Measurements from ENCODE around the gene CDH26. TPM values are rescaled to one million over a fixed set of nuclear protein-coding genes. Genes with fewer than 3 reads are reported as not detected.

CDH26 gene
- total RNA-seq, 1 experiment from 2014 or later = 1.2 TPM

DNA sequence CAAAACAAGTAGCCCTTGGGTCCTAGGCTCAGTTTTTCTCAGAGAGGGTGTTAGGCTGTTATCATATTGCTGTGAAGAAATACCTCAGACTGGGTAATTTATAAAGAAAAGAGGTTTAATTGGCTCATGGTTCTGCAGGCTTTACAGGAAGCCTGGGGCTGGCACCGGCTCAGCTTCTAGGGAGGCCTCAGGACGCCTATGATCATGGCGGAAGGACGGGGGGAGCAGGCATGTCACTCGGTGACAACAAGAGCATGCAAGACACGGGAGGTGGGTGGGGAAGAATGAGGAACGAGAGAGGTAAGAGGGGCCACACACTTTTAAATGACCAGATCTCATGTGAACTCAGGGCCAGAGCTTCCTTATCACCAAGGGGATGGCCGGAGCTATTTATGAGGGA lies 26.9 kb downstream of the CDH26 start:
- H3K27ac Mint-ChIP-seq (ENCODE audit: unreplicated experiment) = peak overlapping the region; percentile 29
- ChIA-PET POLR2A (no interaction called here), CTCF (interaction anchor here (0.6 to 2.8 kb wide), 5 partner anchors 30 to 72 kb away, joined by 3 to 27 read pairs (median 4); no protein-coding TSS in a partner anchor)
- Histone ChIP-seq H3K9me3 (no peaks in the 10 kb centered on the region), H3K36me3 (ENCODE audit: control insufficient read depth, insufficient read depth, low read length) (no peaks in the 10 kb centered on the region), H3K27me3 (replicated peaks; ENCODE audit: control insufficient read depth, insufficient read depth, low read length) (no peaks in the 10 kb centered on the region), H3K4me3 (ENCODE audit: low read depth, low read length) (no peak overlapping the region), H3K4me1 (no peaks in the 10 kb centered on the region)
- DNase-seq = no peak
- no peak overlapping the region for H3K4me3 Mint-ChIP-seq (ENCODE audit: unreplicated experiment)
- TF ChIP-seq CTCF (IDR thresholded peaks at IDR 0.05; ENCODE audit: insufficient read depth in 1 of 2, low read depth in 1 of 2, low read length in 1 of 2, severe bottlenecking in 1 of 2, unreplicated experiment in 1 of 2) = no peak
- peaks cover 6% of the 10 kb centered on the region for H3K4me1 Mint-ChIP-seq (ENCODE audit: low read depth, unreplicated experiment)
- H3K36me3 Mint-ChIP-seq (ENCODE audit: insufficient read depth, unreplicated experiment) = no peaks in the 10 kb centered on the region
- intact Hi-C loops (cut with micrococcal nuclease; ENCODE audit: unreplicated experiment) = loop anchor here (5.0 kb wide), 1 partner anchor 38 kb away; no protein-coding TSS in a partner anchor
- H3K27me3 Mint-ChIP-seq (ENCODE audit: insufficient read depth, unreplicated experiment) = no peaks in the 10 kb centered on the region
- peaks cover 7% of the 10 kb centered on the region for H3K9me3 Mint-ChIP-seq (ENCODE audit: unreplicated experiment)
- BruUV-seq (replicated peaks) = no TSS peak

GRCh38 chr20:59985864-59986263 lies 27.6 kb downstream of the CDH26 start:
- H3K27me3 ChIP-seq (replicated peaks; ENCODE audit: control insufficient read depth, insufficient read depth, low read length) = no peaks in the 10 kb centered on the region
- H3K4me1 ChIP-seq = no peaks in the 10 kb centered on the region
- H3K36me3 ChIP-seq (ENCODE audit: control insufficient read depth, insufficient read depth, low read length) = no peaks in the 10 kb centered on the region
- Mint-ChIP-seq H3K36me3 (ENCODE audit: insufficient read depth, unreplicated experiment) (no peaks in the 10 kb centered on the region), H3K9me3 (ENCODE audit: unreplicated experiment) (peaks cover 9% of the 10 kb centered on the region), H3K27ac (ENCODE audit: unreplicated experiment) (no peak overlapping the region), H3K4me3 (ENCODE audit: unreplicated experiment) (no peak overlapping the region), H3K4me1 (ENCODE audit: low read depth, unreplicated experiment) (peaks cover 6% of the 10 kb centered on the region), H3K27me3 (ENCODE audit: insufficient read depth, unreplicated experiment) (no peaks in the 10 kb centered on the region)
- ChIA-PET CTCF (interaction anchor here (1.1 to 2.8 kb wide), 4 partner anchors 30 to 72 kb away, joined by 3 to 27 read pairs (median 6); no protein-coding TSS in a partner anchor), POLR2A (no interaction called here)
- no TSS peak for BruUV-seq (replicated peaks)
- H3K9me3 ChIP-seq = no peaks in the 10 kb centered on the region
- TF ChIP-seq CTCF (IDR thresholded peaks at IDR 0.05; ENCODE audit: insufficient read depth in 1 of 2, low read depth in 1 of 2, low read length in 1 of 2, severe bottlenecking in 1 of 2, unreplicated experiment in 1 of 2) = peak; percentile 93 to 94
- intact Hi-C loops (cut with micrococcal nuclease; ENCODE audit: unreplicated experiment) = loop anchor here (1.0 to 5.0 kb wide), 2 partner anchors 39 to 64 kb away; no protein-coding TSS in a partner anchor
- H3K4me3 ChIP-seq (ENCODE audit: low read depth, low read length) = no peak overlapping the region
- DNase-seq = peak; percentile 76 to 83

DNA sequence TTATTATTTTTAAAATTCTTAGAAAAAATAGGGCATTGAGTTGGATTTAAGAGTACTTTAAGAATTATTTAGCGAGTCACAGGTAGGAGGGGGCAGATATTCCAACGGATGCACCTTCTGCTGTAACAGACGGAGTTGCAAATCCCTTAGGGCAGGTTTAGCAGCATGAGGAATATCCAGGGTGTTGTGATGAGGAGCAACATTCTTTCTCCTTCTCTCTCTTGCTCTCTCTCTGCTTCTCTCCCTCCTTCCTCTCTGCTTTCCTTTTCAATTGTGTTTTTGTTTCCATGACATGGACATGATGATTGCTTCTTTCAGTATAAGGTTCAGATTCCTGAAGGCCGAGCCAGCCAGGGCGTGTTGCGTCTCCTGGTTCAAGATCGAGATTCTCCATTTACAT lies 28.9 kb downstream of the CDH26 start:
- Histone ChIP-seq H3K36me3 (ENCODE audit: control insufficient read depth, insufficient read depth, low read length) (no peaks in the 10 kb centered on the region), H3K9me3 (no peaks in the 10 kb centered on the region), H3K4me3 (ENCODE audit: low read depth, low read length) (no peak overlapping the region), H3K4me1 (peaks cover 5% of the 10 kb centered on the region; the same call in 1 of the 2 replicates), H3K27me3 (replicated peaks; ENCODE audit: control insufficient read depth, insufficient read depth, low read length) (no peaks in the 10 kb centered on the region)
- ChIA-PET CTCF (interaction anchor here (0.7 to 2.8 kb wide), 3 partner anchors 32 to 70 kb away, joined by 3 to 27 read pairs (median 8); no protein-coding TSS in a partner anchor), POLR2A (interaction anchor here (0.7 kb wide), 1 partner anchor 60 kb away, joined by 4 read pairs; no protein-coding TSS in a partner anchor)
- no peak for TF ChIP-seq CTCF (IDR thresholded peaks at IDR 0.05; ENCODE audit: insufficient read depth in 1 of 2, low read depth in 1 of 2, low read length in 1 of 2, severe bottlenecking in 1 of 2, unreplicated experiment in 1 of 2)
- no peaks in the 10 kb centered on the region for H3K36me3 Mint-ChIP-seq (ENCODE audit: insufficient read depth, unreplicated experiment)
- peaks cover 6% of the 10 kb centered on the region for H3K4me1 Mint-ChIP-seq (ENCODE audit: low read depth, unreplicated experiment)
- no peaks in the 10 kb centered on the region for H3K27me3 Mint-ChIP-seq (ENCODE audit: insufficient read depth, unreplicated experiment)
- H3K9me3 Mint-ChIP-seq (ENCODE audit: unreplicated experiment) = peaks cover 9% of the 10 kb centered on the region
- intact Hi-C loops (cut with micrococcal nuclease; ENCODE audit: unreplicated experiment) = loop anchor here (5.0 kb wide), 1 partner anchor 40 kb away; no protein-coding TSS in a partner anchor
- BruUV-seq (replicated peaks) = no TSS peak
- DNase-seq = no peak
- no peak overlapping the region for H3K27ac Mint-ChIP-seq (ENCODE audit: unreplicated experiment)
- H3K4me3 Mint-ChIP-seq (ENCODE audit: unreplicated experiment) = no peak overlapping the region

Measured in Caco-2 (cell line).